Adipose tissue (tissue), 3 donors: ENCODE data around the gene CCDC73. TPM values are rescaled to one million over a fixed set of nuclear protein-coding genes. Genes with fewer than 3 reads are reported as not detected.
"Not testable (repeated sequence)": the region's sequence is repeated elsewhere in the genome, so short reads cannot be mapped to it uniquely, and the experiment has no call there.

Experiments
- H3K27ac ChIP-seq: one replicate; pipeline ENCODE4 v1.5.1; 2013; ENCODE audit warnings: low read depth, low read length
- WGBS, 3 donors: extraction: QIAGEN DNeasy Blood & Tissue Kit; methylation state at CpG; one replicate each; pipeline ENCODE4 v1.1.7; 2013; 5-methylcytosine and 5-hydroxymethylcytosine counted together
- polyA plus RNA-seq, 3 donors: library from polyadenylated mRNA; stranded (reverse); fragments of 200-250 nt; gene quantifications; one replicate each; pipeline ENCODE4 v1.2.3, GENCODE V29; 2013
- donor health status: healthy with polysubstance abuse.
- donor health status: Bipolar disorder and iron deficiency.
- donor health status: healthy.

The CCDC73 gene
- under 1 TPM in 1 of 3 donors, not detected in 2; 0.11 TPM for polyA plus RNA-seq

- no peak within 1 kb of the TSS for H3K27ac ChIP-seq
- 87 to 95% (median 94%) methylated on average over 12 of the region's 12 CpGs for WGBS, 3 donors
Observed at GRCh38 chr11:32794439-32794838, at the start of gene CCDC73. Gene CCDC73, minus strand, starts transcription at chr11:32794662. Its CDS starts 34,419 bp downstream, at chr11:32760243.

GRCh38 chr11:32843544-32843943 lies 49.1 kb upstream of the CCDC73 start:
- H3K27ac ChIP-seq, result no peak overlapping the region
- WGBS, 3 donors, result 50 to 73% (median 55%) methylated on average over 3 of the region's 3 CpGs

GRCh38 chr11:32840587-32840986 lies 46.1 kb upstream of the CCDC73 start:
- no peak overlapping the region for H3K27ac ChIP-seq
- WGBS, 3 donors, result 74 to 97% (median 79%) methylated on average over 2 of the region's 2 CpGs

GRCh38 chr11:32839308-32839707 lies 44.8 kb upstream of the CCDC73 start:
- no peak overlapping the region for H3K27ac ChIP-seq
- 86 to 95% (median 94%) methylated on average over 2 of the region's 2 CpGs for WGBS, 3 donors

- no peak overlapping the region for H3K27ac ChIP-seq
- WGBS, 3 donors, result 67 to 75% (median 71%) methylated on average over 2 of the region's 2 CpGs
Observed at GRCh38 chr11:32838505-32839274, 44.2 kb upstream of the CCDC73 start.

GRCh38 chr11:32836946-32837345 lies 42.5 kb upstream of the CCDC73 start:
- WGBS, 3 donors, result 92 to 95% (median 95%) methylated on average over 2 of the region's 2 CpGs
- H3K27ac ChIP-seq, result no peak overlapping the region

GRCh38 chr11:32833921-32834320 lies 39.5 kb upstream of the CCDC73 start:
- 68 to 95% (median 77%) methylated on average over 1 of the region's 1 CpG for WGBS, 3 donors
- no peak overlapping the region for H3K27ac ChIP-seq

- H3K27ac ChIP-seq, result no peak overlapping the region
- 65 to 80% (median 77%) methylated on average over 3 of the region's 3 CpGs for WGBS, 3 donors
Observed at GRCh38 chr11:32831221-32831620, 36.8 kb upstream of the CCDC73 start.

- WGBS, 3 donors, result 56 to 76% (median 73%) methylated on average over 9 of the region's 9 CpGs
- H3K27ac ChIP-seq, result no peak overlapping the region
Observed at GRCh38 chr11:32830796-32831195, 36.3 kb upstream of the CCDC73 start.

- H3K27ac ChIP-seq, result no peak overlapping the region
Observed at GRCh38 chr11:32830413-32830738, 35.9 kb upstream of the CCDC73 start.

GRCh38 chr11:32829680-32830412 lies 35.4 kb upstream of the CCDC73 start, which contains the start of gene PRRG4:
Gene PRRG4, plus strand, starts transcription at chr11:32829927. Its CDS starts 603 bp downstream, at chr11:32830530.
- 2% methylated on average over 77 to 85 of the region's 85 CpGs for WGBS, 3 donors
- no peak within 1 kb of the TSS for H3K27ac ChIP-seq

More at GRCh38 chr11:32830413-32830738, 35.9 kb upstream of the CCDC73 start:
- WGBS, 3 donors, result 9 to 20% (median 18%) methylated on average over 6 of the region's 6 CpGs

- no peak overlapping the region for H3K27ac ChIP-seq
- 5 to 9% (median 6%) methylated on average over 12 of the region's 12 CpGs for WGBS, 3 donors
Observed at GRCh38 chr11:32829157-32829679, 34.8 kb upstream of the CCDC73 start.

GRCh38 chr11:32827276-32827675 lies 32.8 kb upstream of the CCDC73 start:
- no peak overlapping the region for H3K27ac ChIP-seq

GRCh38 chr11:32826113-32826512 lies 31.7 kb upstream of the CCDC73 start:
- WGBS, 3 donors, result 42 to 69% (median 57%) methylated on average over 3 of the region's 3 CpGs

More at GRCh38 chr11:32827276-32827675, 32.8 kb upstream of the CCDC73 start:
- 80 to 84% (median 83%) methylated on average over 1 of the region's 1 CpG for WGBS, 3 donors

GRCh38 chr11:32823617-32824016 lies 29.2 kb upstream of the CCDC73 start:
- 71 to 90% (median 75%) methylated on average over 3 of the region's 3 CpGs for WGBS, 3 donors
- not testable (repeated sequence) for H3K27ac ChIP-seq

More at GRCh38 chr11:32826113-32826512, 31.7 kb upstream of the CCDC73 start:
- H3K27ac ChIP-seq, result no peak overlapping the region

GRCh38 chr11:32821917-32822560 lies 27.6 kb upstream of the CCDC73 start:
- no peak overlapping the region for H3K27ac ChIP-seq
- WGBS, 3 donors, result 46 to 77% (median 50%) methylated on average over 5 of the region's 5 CpGs

- H3K27ac ChIP-seq, result no peak overlapping the region
Observed at GRCh38 chr11:32821517-32821916, 27.1 kb upstream of the CCDC73 start.

- H3K27ac ChIP-seq, result no peak overlapping the region
Observed at GRCh38 chr11:32820497-32820896, 26.0 kb upstream of the CCDC73 start.

GRCh38 chr11:32819187-32819586 lies 24.7 kb upstream of the CCDC73 start:
- 76 to 82% (median 77%) methylated on average over 2 of the region's 2 CpGs for WGBS, 3 donors
- H3K27ac ChIP-seq, result no peak overlapping the region
